MM.1S (cell line): Measurements from ENCODE around the gene MYD88.
"Not testable (repeated sequence)": the region's sequence is repeated elsewhere in the genome, so short reads cannot be mapped to it uniquely, and the experiment has no call there.

Experiments used
- CTCF ChIP-seq: fragments of 300-600 bp; sonication (generic); IDR thresholded peaks from 2 replicates; pipeline ENCODE4 v1.5.1; 2016; ENCODE audit warnings: antibody characterized with exemption, low read length, mixed read lengths
- EZH2 ChIP-seq: fragments of 300-600 bp; sonication (generic); optimal IDR thresholded peaks from 2 replicates; pipeline ENCODE3; 2017; ENCODE audit warnings: low read depth, mild to moderate bottlenecking, antibody characterized with exemption, low read length, mixed read lengths
- EZH2phosphoT487 ChIP-seq: fragments of 300-600 bp; sonication (generic); IDR thresholded peaks from 2 replicates; pipeline ENCODE4 v1.6.1; 2018; ENCODE audit warnings: antibody characterized with exemption, low read length

GRCh38 chr3:38134517-38135143 is 3.8 kb upstream of the MYD88 start:
- not testable (repeated sequence) for TF ChIP-seq EZH2phosphoT487, EZH2, CTCF
